Skeletal muscle tissue (tissue), 4 donors: ENCODE measurements around the gene BCL2L11. TPM values are rescaled to one million over a fixed set of nuclear protein-coding genes. Genes with fewer than 3 reads are reported as not detected.
A peak's percentile ranks its signal among the peaks of the same experiment; 100 is the strongest.

Experiments
- H3K27ac ChIP-seq: one replicate; pipeline ENCODE4 v1.7.0; 2013; ENCODE audit warnings: mild to moderate bottlenecking, low read depth, low read length, inconsistent platforms
- H3K27me3 ChIP-seq, 3 donors: one replicate each; pipeline ENCODE4 v1.7.0; 2013; ENCODE audit warnings: low read length in 3 of 3; ENCODE audit not compliant: control insufficient read depth in 3 of 3, insufficient read depth in 3 of 3
- H3K36me3 ChIP-seq, 3 donors: one replicate each; pipeline ENCODE4 v1.7.0; 2013; ENCODE audit warnings: low read length in 3 of 3; ENCODE audit not compliant: control insufficient read depth in 3 of 3, insufficient read depth in 3 of 3
- H3K4me1 ChIP-seq, 3 donors: one replicate each; pipeline ENCODE4 v1.7.0; 2013; ENCODE audit warnings: low read length in 3 of 3, mild to moderate bottlenecking in 3 of 3; ENCODE audit not compliant: control insufficient read depth in 3 of 3, insufficient read depth in 3 of 3
- H3K4me3 ChIP-seq, 3 donors: one replicate each; pipeline ENCODE4 v1.7.0; 2013; ENCODE audit warnings: low read length in 3 of 3
- H3K9ac ChIP-seq, 3 donors: one replicate each; pipeline ENCODE4 v1.7.0; 2013; ENCODE audit warnings: low read length in 3 of 3, mild to moderate bottlenecking in 3 of 3, moderate library complexity in 2 of 3, low read depth in 1 of 3
- H3K9me3 ChIP-seq, 3 donors: one replicate each; pipeline ENCODE4 v1.7.0; 2013; ENCODE audit warnings: low read length in 3 of 3; ENCODE audit not compliant: control insufficient read depth in 3 of 3
- total RNA-seq: library from RNA; depleted of rRNA; stranded (reverse); fragments of >200 nt; gene quantifications from one replicate; pipeline ENCODE4 v1.2.3, GENCODE V29; 2014
- donor health status: Osteomylitis.

Gene BCL2L11
- total RNA-seq, 1 donor from 2014 or later: 6.3 TPM

DNA sequence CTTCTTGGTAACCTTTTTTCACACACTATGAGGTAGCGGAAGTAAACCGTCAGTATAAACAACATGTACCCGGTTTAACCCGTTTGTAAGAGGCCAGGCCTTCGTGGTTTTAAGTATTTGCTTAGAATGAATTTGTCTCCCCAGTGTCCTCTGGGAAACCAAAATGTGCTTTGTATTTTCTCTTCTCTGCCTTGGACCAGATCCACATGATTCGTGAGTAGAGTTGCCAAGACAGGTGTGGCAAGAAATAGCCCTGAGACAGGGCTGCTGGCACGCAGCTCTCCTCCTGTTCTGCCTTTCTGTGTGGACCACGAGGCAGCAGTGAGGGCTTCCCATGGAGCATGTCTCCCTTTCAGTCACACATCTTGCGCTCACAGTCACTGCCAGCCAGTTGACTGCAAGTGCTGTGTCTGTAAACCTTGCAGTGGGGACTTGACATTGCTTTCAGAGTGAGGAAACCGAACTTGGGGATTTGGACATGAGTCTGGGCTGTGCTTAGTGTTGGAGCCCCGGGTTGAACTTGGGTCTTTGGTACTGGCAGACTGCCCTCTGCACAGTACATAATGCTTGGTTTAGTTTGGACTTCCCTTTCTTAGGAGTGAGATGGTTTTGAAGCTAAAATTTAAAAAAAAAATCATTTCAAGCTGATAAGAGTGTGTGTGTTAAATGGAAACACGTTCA, 19.1 kb downstream of the BCL2L11 start:
- H3K4me1 ChIP-seq: peaks cover 40 to 41% (median 40%) of the 10 kb centered on the region in 3 donors
- peak overlapping the region in 2 of 3 donors; percentile 1 to 32 for H3K9ac ChIP-seq
- H3K27ac ChIP-seq: peak overlapping the region; percentile 77
- peak overlapping the region in 1 of 3 donors; percentile 37 for H3K4me3 ChIP-seq
- H3K27me3 ChIP-seq: no peaks in the 10 kb centered on the region
- H3K9me3 ChIP-seq: no peaks in the 10 kb centered on the region
- H3K36me3 ChIP-seq: peaks cover 0 to 4% (median 3%) of the 10 kb centered on the region in 3 donors

- Histone ChIP-seq H3K36me3 (peaks cover 0 to 4% (median 3%) of the 10 kb centered on the region in 3 donors), H3K27ac (no peak overlapping the region), H3K27me3 (no peaks in the 10 kb centered on the region), H3K9me3 (no peaks in the 10 kb centered on the region), H3K9ac (no peak overlapping the region), H3K4me1 (peaks cover 33 to 34% (median 33%) of the 10 kb centered on the region in 3 donors), H3K4me3 (no peak overlapping the region)
Observed at GRCh38 chr2:111140815-111141214, 20.1 kb downstream of the BCL2L11 start.

DNA sequence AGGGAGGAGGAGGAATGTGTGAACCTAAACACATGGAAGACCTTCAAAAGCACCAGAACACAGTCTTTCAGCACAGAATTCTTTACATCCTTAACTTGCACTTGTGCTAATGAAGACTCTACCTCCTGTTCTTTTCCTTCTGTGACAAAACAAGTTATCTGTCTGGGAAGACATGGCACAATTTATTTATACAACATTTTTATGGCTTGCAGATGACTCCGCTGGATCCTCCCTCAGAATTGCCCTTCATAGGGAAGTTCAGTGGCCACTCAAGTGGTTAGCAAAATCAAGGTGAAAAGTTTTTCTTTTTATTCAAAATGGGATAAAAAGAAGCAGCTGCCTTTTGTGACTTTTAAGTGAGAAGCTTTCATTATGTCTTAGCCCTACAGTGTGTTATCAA, 21.4 kb downstream of the BCL2L11 start:
- Histone ChIP-seq H3K4me3 (no peak overlapping the region), H3K9ac (no peak overlapping the region), H3K27me3 (no peaks in the 10 kb centered on the region), H3K27ac (no peak overlapping the region), H3K9me3 (no peaks in the 10 kb centered on the region), H3K4me1 (peaks cover 24 to 29% (median 26%) of the 10 kb centered on the region in 3 donors), H3K36me3 (peaks cover 0 to 3% (median 3%) of the 10 kb centered on the region in 3 donors)

- Histone ChIP-seq H3K4me1 (peaks cover 22 to 29% (median 26%) of the 10 kb centered on the region in 3 donors), H3K9ac (peak overlapping the region in 1 of 3 donors; percentile 17), H3K27me3 (no peaks in the 10 kb centered on the region), H3K36me3 (peaks cover 0 to 3% (median 0%) of the 10 kb centered on the region in 3 donors), H3K9me3 (no peaks in the 10 kb centered on the region), H3K27ac (no peak overlapping the region), H3K4me3 (no peak overlapping the region)
Observed at GRCh38 chr2:111143107-111143842, 22.6 kb downstream of the BCL2L11 start.

- H3K9me3 ChIP-seq: no peaks in the 10 kb centered on the region
- no peaks in the 10 kb centered on the region for H3K27me3 ChIP-seq
- peaks cover 0 to 3% (median 0%) of the 10 kb centered on the region in 3 donors for H3K36me3 ChIP-seq
- H3K4me3 ChIP-seq: no peak overlapping the region
- H3K9ac ChIP-seq: no peak overlapping the region
- H3K27ac ChIP-seq: no peak overlapping the region
- peaks cover 18 to 25% (median 22%) of the 10 kb centered on the region in 3 donors for H3K4me1 ChIP-seq
Observed at GRCh38 chr2:111143843-111144198, 23.1 kb downstream of the BCL2L11 start.

DNA sequence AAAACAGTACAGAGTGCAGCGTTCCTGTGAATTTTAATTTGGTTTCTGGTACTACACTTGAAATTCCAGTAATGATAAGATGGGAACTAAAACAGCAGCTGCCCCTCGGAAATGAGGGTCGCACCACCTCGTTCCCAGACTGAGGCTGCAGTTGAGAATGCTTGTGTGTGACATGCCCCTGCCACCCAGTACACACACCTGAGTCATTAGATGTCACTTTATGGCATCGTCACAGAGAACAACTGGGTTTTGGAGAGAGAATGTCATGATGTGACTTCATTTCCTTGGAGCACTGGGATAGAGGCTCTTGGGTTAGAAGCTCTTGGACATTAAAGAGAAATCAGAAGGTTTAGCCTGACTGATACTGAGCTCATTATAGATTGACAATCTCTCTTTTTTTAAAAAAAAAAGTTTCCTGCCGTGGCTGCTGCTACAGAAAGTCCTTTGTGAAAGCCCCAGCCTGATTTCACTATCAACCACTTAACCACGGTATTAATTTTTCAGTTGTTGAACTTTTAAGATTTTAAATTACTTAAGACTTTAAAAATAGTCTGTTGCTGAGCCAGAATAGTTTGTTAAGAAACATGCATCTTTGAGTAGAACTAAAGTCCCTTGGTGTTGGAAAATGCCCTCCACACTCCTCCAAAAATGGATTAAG, 24.5 kb downstream of the BCL2L11 start:
- Histone ChIP-seq H3K9me3 (no peaks in the 10 kb centered on the region), H3K27ac (no peak overlapping the region), H3K4me3 (no peak overlapping the region), H3K9ac (no peak overlapping the region), H3K4me1 (peaks cover 6 to 12% (median 8%) of the 10 kb centered on the region in 3 donors), H3K27me3 (no peaks in the 10 kb centered on the region), H3K36me3 (peaks cover 0 to 8% (median 2%) of the 10 kb centered on the region in 3 donors)

DNA sequence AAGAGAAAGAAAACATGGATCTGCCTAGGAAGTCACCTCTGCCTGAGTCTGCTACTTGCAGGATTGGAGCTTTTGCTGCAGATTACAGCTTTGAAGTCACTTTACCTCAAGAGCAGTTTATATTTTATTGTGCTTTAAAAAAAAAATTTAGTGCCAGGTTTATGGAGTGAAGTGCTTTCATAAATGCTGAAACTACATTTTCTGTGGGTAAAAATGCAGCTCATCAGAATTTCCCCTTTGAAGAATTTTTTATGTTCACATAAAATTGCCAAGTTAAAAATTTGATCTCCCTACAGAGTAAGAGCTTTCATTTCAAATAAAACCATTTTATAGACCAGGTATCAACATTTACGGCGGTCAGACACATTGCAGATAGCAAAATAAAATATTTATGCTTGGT, 25.2 kb downstream of the BCL2L11 start:
- peaks cover 4 to 7% (median 6%) of the 10 kb centered on the region in 3 donors for H3K4me1 ChIP-seq
- H3K27me3 ChIP-seq: no peaks in the 10 kb centered on the region
- H3K4me3 ChIP-seq: no peak overlapping the region
- H3K9ac ChIP-seq: no peak overlapping the region
- H3K27ac ChIP-seq: no peak overlapping the region
- no peaks in the 10 kb centered on the region for H3K9me3 ChIP-seq
- H3K36me3 ChIP-seq: peaks cover 0 to 11% (median 4%) of the 10 kb centered on the region in 3 donors

- peaks cover 5 to 17% (median 16%) of the 10 kb centered on the region in 3 donors for H3K36me3 ChIP-seq
- H3K4me1 ChIP-seq: peaks cover 2 to 3% (median 2%) of the 10 kb centered on the region in 3 donors
- no peaks in the 10 kb centered on the region for H3K9me3 ChIP-seq
- no peak overlapping the region for H3K9ac ChIP-seq
- H3K27me3 ChIP-seq: no peaks in the 10 kb centered on the region
- H3K27ac ChIP-seq: peak overlapping the region; percentile 43
- H3K4me3 ChIP-seq: no peak overlapping the region
Observed at GRCh38 chr2:111148225-111148873, 27.6 kb downstream of the BCL2L11 start.

- H3K9ac ChIP-seq: no peak overlapping the region
- no peak overlapping the region for H3K4me3 ChIP-seq
- H3K9me3 ChIP-seq: no peaks in the 10 kb centered on the region
- H3K27me3 ChIP-seq: no peaks in the 10 kb centered on the region
- no peaks in the 10 kb centered on the region for H3K4me1 ChIP-seq
- peaks cover 5 to 23% (median 18%) of the 10 kb centered on the region in 3 donors for H3K36me3 ChIP-seq
- peak overlapping the region; percentile 43 for H3K27ac ChIP-seq
Observed at GRCh38 chr2:111148925-111149324, 28.2 kb downstream of the BCL2L11 start.
